Epithelial cell of proximal tubule (primary cell): Measurements from ENCODE around the gene TBX15. TPM values are rescaled to one million over a fixed set of nuclear protein-coding genes. Genes with fewer than 3 reads are reported as not detected.

ENCODE experiments used
- DNase-seq: peaks from one replicate; pipeline ENCODE4 v3.0.0-alpha.2; 2011; ENCODE audit warnings: low read depth
- H3K4me3 ChIP-seq: 2 replicates; pipeline ENCODE4 v1.5.1; 2011; ENCODE audit warnings: low read depth, mild to moderate bottlenecking, low read length
- CTCF ChIP-seq: conservative IDR thresholded peaks from 2 replicates; pipeline ENCODE4 v1.5.1; 2012; ENCODE audit warnings: low read depth, mild to moderate bottlenecking, low read length
- total RNA-seq: library from RNA; depleted of rRNA; stranded (reverse); fragments of >200 nt; gene quantifications from 2 replicates; pipeline ENCODE4 v1.2.3, GENCODE V29; 2015

The TBX15 gene
- total RNA-seq, 1 donor from 2014 or later, result not detected

GRCh38 chr1:118914379-118915161 is 73.6 kb downstream of the TBX15 start:
- peak; percentile 84 for DNase-seq
- no peak overlapping the region for H3K4me3 ChIP-seq
- TF ChIP-seq CTCF, result no peak

GRCh38 chr1:118913818-118914217 is 74.3 kb downstream of the TBX15 start:
- DNase-seq, result no peak
- no peak overlapping the region for H3K4me3 ChIP-seq
- TF ChIP-seq CTCF, result no peak

- TF ChIP-seq CTCF, result no peak
- H3K4me3 ChIP-seq, result no peak overlapping the region
- no peak for DNase-seq
Measured at GRCh38 chr1:118912574-118912973, 75.6 kb downstream of the TBX15 start.

- H3K4me3 ChIP-seq, result no peak overlapping the region
- TF ChIP-seq CTCF, result no peak
- DNase-seq, result no peak
Measured at GRCh38 chr1:118911571-118911970, 76.6 kb downstream of the TBX15 start.

- H3K4me3 ChIP-seq, result no peak overlapping the region
- no peak for TF ChIP-seq CTCF
Measured at GRCh38 chr1:118907466-118907865, 80.7 kb downstream of the TBX15 start.

GRCh38 chr1:118905671-118906070 is 82.5 kb downstream of the TBX15 start:
- no peak for TF ChIP-seq CTCF
- no peak overlapping the region for H3K4me3 ChIP-seq
- DNase-seq, result no peak

More at GRCh38 chr1:118907466-118907865, 80.7 kb downstream of the TBX15 start:
- DNase-seq, result no peak

- no peak for DNase-seq
- no peak for TF ChIP-seq CTCF
- no peak overlapping the region for H3K4me3 ChIP-seq
Measured at GRCh38 chr1:118905196-118905595, 82.9 kb downstream of the TBX15 start.
